ENCODE measurements around the gene OR2AJ1. TPM values are rescaled to one million over a fixed set of nuclear protein-coding genes. Genes with fewer than 3 reads are reported as not detected.
"Not testable (repeated sequence)": the region's sequence is repeated elsewhere in the genome, so short reads cannot be mapped to it uniquely, and the experiment has no call there.

The OR2AJ1 gene
- total RNA-seq, 5 donors from 2014 or later (not counting 1 experiment from before 2014, with no cell fraction given): not detected

DNA sequence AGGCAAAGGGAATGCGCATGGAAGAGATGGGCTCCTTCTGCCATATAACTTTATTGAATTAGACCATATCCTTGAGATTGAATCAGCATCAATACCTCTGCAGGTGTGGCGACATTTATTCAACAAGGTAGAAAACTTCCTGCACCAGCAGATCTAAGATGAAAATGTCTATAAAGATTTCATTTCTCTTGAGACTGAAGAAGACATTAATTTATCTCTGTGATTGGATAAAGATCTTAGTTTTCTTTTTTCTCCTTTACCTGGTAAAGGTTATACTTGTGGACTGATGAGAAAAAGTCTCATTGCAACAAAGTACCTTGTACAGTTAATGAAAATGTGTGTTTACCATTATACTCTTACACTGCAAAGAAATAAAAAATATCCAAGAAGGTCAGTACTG lies 4.7 kb upstream of the OR2AJ1 start, which contains the start of gene OR2T8:
OR2T8 (plus strand) TSS at position 301 of the 400 bp plus-strand sequence. CDS start 766 bp downstream, outside the sequence.
- H3K27ac Mint-ChIP-seq: no peak within 1 kb of the TSS
- ATAC-seq (replicated peaks in 1 of 4) (no peak), DNase-seq (no peak)
- no peak within 1 kb of the TSS for H3K4me3 Mint-ChIP-seq
- no peaks in the 10 kb centered on the region for H3K36me3 Mint-ChIP-seq
- H3K9me3 Mint-ChIP-seq: no peaks in the 10 kb centered on the region
- Histone ChIP-seq H3K36me3 (ENCODE audit: control insufficient read depth in 2 of 2, extremely low read depth in 1 of 2, insufficient read depth in 1 of 2, low read length in 1 of 2) (no peaks in the 10 kb centered on the region), H3K27me3 (replicated peaks in 1 of 2; ENCODE audit: control insufficient read depth in 2 of 2, extremely low read depth in 1 of 2, insufficient read depth in 2 of 2, low read length in 1 of 2) (no peaks in the 10 kb centered on the region), H3K27ac (ENCODE audit: low read length) (no peak within 1 kb of the TSS), H3K9me3 (no peaks in the 10 kb centered on the region), H3K4me1 (ENCODE audit: control insufficient read depth in 1 of 2, extremely low read depth in 1 of 2, insufficient read depth in 2 of 2, low read length in 2 of 2) (no peaks in the 10 kb centered on the region), H3K4me3 (ENCODE audit: control insufficient read depth in 1 of 2, extremely low read depth in 1 of 2, low read length in 1 of 2) (no peak within 1 kb of the TSS)
- WGBS (ENCODE audit: insufficient coverage): no CpG with 5 or more reads among the region's 2 CpGs
- peaks cover 2 to 12% of the 10 kb centered on the region in 2 donors for H3K27me3 Mint-ChIP-seq
- CTCF ChIA-PET: no interaction called here
- POLR2A ChIA-PET: no interaction called here
- H3K4me1 Mint-ChIP-seq: no peaks in the 10 kb centered on the region

DNA sequence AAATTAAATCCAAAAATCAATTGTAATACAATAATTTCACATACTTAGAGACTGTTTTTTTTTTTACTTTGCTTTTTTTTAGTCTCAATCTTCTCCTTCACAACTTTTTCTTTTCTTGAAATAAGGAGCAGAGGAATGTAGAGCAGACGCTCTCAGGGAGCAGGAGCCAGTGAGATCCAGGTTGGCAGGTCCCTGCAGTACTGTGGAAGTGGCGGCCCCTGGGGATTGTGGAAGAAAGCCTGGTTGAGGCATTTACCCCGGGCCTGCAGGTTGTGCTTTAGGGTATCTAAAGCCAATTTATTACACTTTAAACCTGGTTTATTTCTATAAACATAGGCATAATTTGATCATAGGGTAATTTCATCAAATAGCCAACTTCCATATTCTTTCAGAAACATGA lies 748 bp upstream of the OR2AJ1 start:
- Histone ChIP-seq H3K27ac (ENCODE audit: low read length) (no peak overlapping the region), H3K9me3 (no peaks in the 10 kb centered on the region), H3K27me3 (replicated peaks in 1 of 2; ENCODE audit: control insufficient read depth in 2 of 2, extremely low read depth in 1 of 2, insufficient read depth in 2 of 2, low read length in 1 of 2) (no peaks in the 10 kb centered on the region), H3K4me3 (ENCODE audit: control insufficient read depth in 1 of 2, extremely low read depth in 1 of 2, low read length in 1 of 2) (no peak overlapping the region), H3K4me1 (ENCODE audit: control insufficient read depth in 1 of 2, extremely low read depth in 1 of 2, insufficient read depth in 2 of 2, low read length in 2 of 2) (no peaks in the 10 kb centered on the region), H3K36me3 (ENCODE audit: control insufficient read depth in 2 of 2, extremely low read depth in 1 of 2, insufficient read depth in 1 of 2, low read length in 1 of 2) (no peaks in the 10 kb centered on the region)
- H3K36me3 Mint-ChIP-seq: no peaks in the 10 kb centered on the region
- DNase-seq (no peak), ATAC-seq (replicated peaks in 1 of 4) (no peak)
- ChIA-PET POLR2A (no interaction called here), CTCF (no interaction called here)
- no peaks in the 10 kb centered on the region for H3K4me1 Mint-ChIP-seq
- peaks cover 0 to 5% of the 10 kb centered on the region in 2 donors for H3K27me3 Mint-ChIP-seq
- no peaks in the 10 kb centered on the region for H3K9me3 Mint-ChIP-seq
- no CpG with 5 or more reads among the region's 3 CpGs for WGBS (ENCODE audit: insufficient coverage)
- no peak overlapping the region for H3K4me3 Mint-ChIP-seq
- no peak overlapping the region for H3K27ac Mint-ChIP-seq

DNA sequence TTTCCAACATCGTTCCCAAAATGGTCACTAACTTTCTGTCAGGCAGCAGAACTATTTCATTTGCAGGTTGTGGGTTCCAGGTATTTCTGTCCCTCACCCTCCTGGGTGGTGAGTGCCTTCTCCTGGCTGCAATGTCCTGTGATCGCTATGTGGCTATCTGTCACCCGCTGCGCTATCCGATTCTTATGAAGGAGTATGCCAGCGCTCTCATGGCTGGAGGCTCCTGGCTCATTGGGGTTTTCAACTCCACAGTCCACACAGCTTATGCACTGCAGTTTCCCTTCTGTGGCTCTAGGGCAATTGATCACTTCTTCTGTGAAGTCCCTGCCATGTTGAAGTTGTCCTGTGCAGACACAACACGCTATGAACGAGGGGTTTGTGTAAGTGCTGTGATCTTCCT lies 9.3 kb downstream of the OR2AJ1 start:
- no peak overlapping the region for H3K27ac ChIP-seq (ENCODE audit: low read length)
- Mint-ChIP-seq H3K27ac (no peak overlapping the region), H3K9me3 (peaks cover 0 to 7% (median 0%) of the 10 kb centered on the region in 3 donors), H3K27me3 (peaks cover 0 to 11% of the 10 kb centered on the region in 2 donors), H3K4me1 (no peaks in the 10 kb centered on the region), H3K4me3 (no peak overlapping the region), H3K36me3 (no peaks in the 10 kb centered on the region)
- H3K36me3 ChIP-seq (ENCODE audit: control insufficient read depth in 2 of 2, extremely low read depth in 1 of 2, insufficient read depth in 1 of 2, low read length in 1 of 2): no peaks in the 10 kb centered on the region
- CTCF ChIA-PET: no interaction called here
- peaks cover 0 to 10% of the 10 kb centered on the region in 2 experiments for H3K4me1 ChIP-seq (ENCODE audit: control insufficient read depth in 1 of 2, extremely low read depth in 1 of 2, insufficient read depth in 2 of 2, low read length in 2 of 2)
- WGBS (ENCODE audit: insufficient coverage): 92% methylated on average over 2 of the region's 8 CpGs
- DNase-seq (no peak), ATAC-seq (replicated peaks in 1 of 4) (no peak)
- no peaks in the 10 kb centered on the region for H3K27me3 ChIP-seq (replicated peaks in 1 of 2; ENCODE audit: control insufficient read depth in 2 of 2, extremely low read depth in 1 of 2, insufficient read depth in 2 of 2, low read length in 1 of 2)
- no peak overlapping the region for H3K4me3 ChIP-seq (ENCODE audit: control insufficient read depth in 1 of 2, extremely low read depth in 1 of 2, low read length in 1 of 2)
- no peaks in the 10 kb centered on the region for H3K9me3 ChIP-seq
- POLR2A ChIA-PET: no interaction called here

DNA sequence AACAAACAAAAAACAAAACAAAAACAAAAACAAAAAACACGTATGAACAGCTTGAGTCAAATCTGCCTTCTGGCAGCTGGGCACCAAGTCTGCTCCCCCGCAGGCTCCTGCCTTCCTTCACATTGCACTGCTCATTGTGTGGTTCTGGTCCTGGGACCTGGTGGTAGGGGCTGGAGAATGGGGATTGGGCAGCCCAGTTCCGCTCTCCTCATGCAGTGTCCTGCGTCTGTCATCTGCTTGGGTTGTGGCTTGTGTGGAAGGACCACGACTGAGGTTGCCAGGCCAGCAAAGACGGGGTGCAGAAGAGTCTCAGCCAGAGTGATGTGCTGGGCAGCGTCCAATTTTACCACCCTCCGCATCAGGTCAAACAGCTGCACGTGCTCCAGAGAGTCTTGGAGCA lies 11.1 kb downstream of the OR2AJ1 start:
- Histone ChIP-seq H3K9me3 (no peaks in the 10 kb centered on the region), H3K36me3 (ENCODE audit: control insufficient read depth in 2 of 2, extremely low read depth in 1 of 2, insufficient read depth in 1 of 2, low read length in 1 of 2) (no peaks in the 10 kb centered on the region), H3K4me1 (ENCODE audit: control insufficient read depth in 1 of 2, extremely low read depth in 1 of 2, insufficient read depth in 2 of 2, low read length in 2 of 2) (peaks cover 0 to 10% of the 10 kb centered on the region in 2 experiments), H3K27ac (ENCODE audit: low read length) (no peak overlapping the region), H3K4me3 (ENCODE audit: control insufficient read depth in 1 of 2, extremely low read depth in 1 of 2, low read length in 1 of 2) (no peak overlapping the region), H3K27me3 (replicated peaks in 1 of 2; ENCODE audit: control insufficient read depth in 2 of 2, extremely low read depth in 1 of 2, insufficient read depth in 2 of 2, low read length in 1 of 2) (no peaks in the 10 kb centered on the region)
- Mint-ChIP-seq H3K27ac (no peak overlapping the region), H3K4me3 (peak overlapping the region in 1 of 3 donors; percentile 44), H3K4me1 (no peaks in the 10 kb centered on the region), H3K36me3 (no peaks in the 10 kb centered on the region), H3K27me3 (peaks cover 0 to 11% of the 10 kb centered on the region in 2 donors), H3K9me3 (peaks cover 0 to 7% (median 0%) of the 10 kb centered on the region in 3 donors)
- CTCF ChIA-PET: no interaction called here
- no peak for ATAC-seq (replicated peaks in 1 of 4)
- WGBS (ENCODE audit: insufficient coverage): 91% methylated on average over 4 of the region's 9 CpGs
- no peak for DNase-seq
- POLR2A ChIA-PET: no interaction called here

DNA sequence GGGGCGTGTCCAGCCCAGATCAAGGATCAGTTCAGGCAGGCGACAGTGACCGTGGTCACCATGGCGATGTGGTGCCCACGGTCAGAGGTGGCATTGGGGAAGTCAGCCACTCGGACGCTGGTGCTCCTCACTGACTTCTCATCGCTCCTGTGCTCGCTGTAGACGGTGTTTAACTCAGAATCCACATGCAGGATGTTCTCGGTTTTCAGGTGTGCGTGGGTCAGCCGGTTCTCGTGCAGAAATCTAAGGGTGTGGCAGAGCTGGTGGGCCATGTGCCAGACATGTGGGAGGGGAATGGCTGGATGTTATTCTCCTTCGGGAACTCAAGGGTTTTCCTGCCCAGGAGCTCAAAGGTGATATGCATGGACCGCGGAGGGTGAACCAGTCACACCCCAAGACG lies 11.7 kb downstream of the OR2AJ1 start:
- DNase-seq (peak in 2 of 35 experiments; percentile 0 to 2), ATAC-seq (replicated peaks in 1 of 4) (no peak)
- Histone ChIP-seq H3K36me3 (ENCODE audit: control insufficient read depth in 2 of 2, extremely low read depth in 1 of 2, insufficient read depth in 1 of 2, low read length in 1 of 2) (no peaks in the 10 kb centered on the region), H3K27ac (ENCODE audit: low read length) (no peak overlapping the region), H3K4me3 (ENCODE audit: control insufficient read depth in 1 of 2, extremely low read depth in 1 of 2, low read length in 1 of 2) (no peak overlapping the region), H3K4me1 (ENCODE audit: control insufficient read depth in 1 of 2, extremely low read depth in 1 of 2, insufficient read depth in 2 of 2, low read length in 2 of 2) (peaks cover 0 to 10% of the 10 kb centered on the region in 2 experiments), H3K9me3 (no peaks in the 10 kb centered on the region), H3K27me3 (replicated peaks in 1 of 2; ENCODE audit: control insufficient read depth in 2 of 2, extremely low read depth in 1 of 2, insufficient read depth in 2 of 2, low read length in 1 of 2) (no peaks in the 10 kb centered on the region)
- ChIA-PET CTCF (interaction anchor here in 1 of 2 donors (0.9 kb wide), 1 partner anchor 10 kb away, joined by 5 read pairs; no protein-coding TSS in a partner anchor), POLR2A (no interaction called here)
- peak overlapping the region in 1 of 3 donors; percentile 44 for H3K4me3 Mint-ChIP-seq
- 95% methylated on average over 16 of the region's 18 CpGs for WGBS (ENCODE audit: insufficient coverage)
- H3K9me3 Mint-ChIP-seq: peaks cover 0 to 7% (median 0%) of the 10 kb centered on the region in 3 donors
- H3K4me1 Mint-ChIP-seq: no peaks in the 10 kb centered on the region
- no peaks in the 10 kb centered on the region for H3K36me3 Mint-ChIP-seq
- no peak overlapping the region for H3K27ac Mint-ChIP-seq
- peaks cover 0 to 8% of the 10 kb centered on the region in 2 donors for H3K27me3 Mint-ChIP-seq

DNA sequence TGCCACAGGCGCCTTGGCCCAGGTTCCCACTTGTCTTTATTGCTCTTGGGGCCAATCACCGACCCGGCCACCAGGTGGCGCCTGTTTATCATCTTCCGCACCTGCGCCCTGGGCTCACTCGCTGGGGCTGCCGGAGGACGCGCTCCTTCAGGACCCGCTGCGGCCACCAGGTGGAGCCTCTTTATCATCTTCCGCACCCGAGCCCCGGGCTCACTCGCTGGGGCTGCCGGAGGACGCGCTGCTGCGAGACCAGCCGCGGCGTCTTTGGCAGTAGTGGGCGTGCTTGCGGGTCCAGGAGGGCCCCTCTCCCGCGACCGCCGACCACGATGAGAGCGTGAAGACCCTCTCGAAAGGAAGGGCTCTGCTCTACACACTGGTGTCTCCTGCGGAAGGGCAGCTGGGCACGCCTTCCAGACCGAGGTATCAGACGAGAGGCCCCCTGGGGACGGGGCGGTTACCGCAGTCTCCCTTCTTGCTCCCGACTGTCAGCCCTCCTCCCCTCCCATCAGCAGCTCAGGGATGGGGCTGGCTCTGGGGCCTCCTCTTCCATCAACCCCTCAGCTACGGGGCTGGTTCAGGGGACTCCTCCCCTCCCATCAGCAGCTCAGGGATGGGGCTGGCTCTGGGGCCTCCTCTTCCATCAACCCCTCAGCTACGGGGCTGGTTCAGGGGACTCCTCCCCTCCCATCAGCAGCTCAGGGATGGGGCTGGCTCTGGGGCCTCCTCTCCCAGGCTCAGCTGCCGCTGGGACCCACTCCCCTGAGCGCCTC lies 12.5 kb downstream of the OR2AJ1 start:
- H3K9me3 ChIP-seq; H3K36me3 Mint-ChIP-seq; H3K27me3 Mint-ChIP-seq; H3K27ac ChIP-seq (ENCODE audit: low read length); H3K4me1 ChIP-seq (ENCODE audit: control insufficient read depth in 1 of 2, extremely low read depth in 1 of 2, insufficient read depth in 2 of 2, low read length in 2 of 2); H3K27me3 ChIP-seq (replicated peaks in 1 of 2; ENCODE audit: control insufficient read depth in 2 of 2, extremely low read depth in 1 of 2, insufficient read depth in 2 of 2, low read length in 1 of 2); H3K4me1 Mint-ChIP-seq; H3K36me3 ChIP-seq (ENCODE audit: control insufficient read depth in 2 of 2, extremely low read depth in 1 of 2, insufficient read depth in 1 of 2, low read length in 1 of 2); H3K9me3 Mint-ChIP-seq: not testable (repeated sequence)
- 11% methylated on average over 41 of the region's 44 CpGs for WGBS (ENCODE audit: insufficient coverage)
- H3K4me3 Mint-ChIP-seq: peak overlapping the region; percentile 41 to 76 (median 74)
- peak overlapping the region in 1 of 2 donors; percentile 77 for H3K27ac Mint-ChIP-seq
- DNase-seq (peak; percentile 58 to 93 (median 84)), ATAC-seq (replicated peaks in 1 of 4) (peak; percentile 95 to 98 (median 98))
- CTCF ChIA-PET: interaction anchor here in 1 of 2 donors (0.6 to 1.0 kb wide), 3 partner anchors 10 to 988 kb away, joined by 3 to 7 read pairs (median 5); no protein-coding TSS in a partner anchor
- peak overlapping the region; percentile 60 to 68 for H3K4me3 ChIP-seq (ENCODE audit: control insufficient read depth in 1 of 2, extremely low read depth in 1 of 2, low read length in 1 of 2)
- POLR2A ChIA-PET: interaction anchor here in 1 of 2 donors (0.6 kb wide), 1 partner anchor 31 kb away, joined by 3 read pairs; no protein-coding TSS in a partner anchor

Data from T-cell (primary cell).